ENCODE measurements around the gene CFAP221.

CFAP221 gene

DNA sequence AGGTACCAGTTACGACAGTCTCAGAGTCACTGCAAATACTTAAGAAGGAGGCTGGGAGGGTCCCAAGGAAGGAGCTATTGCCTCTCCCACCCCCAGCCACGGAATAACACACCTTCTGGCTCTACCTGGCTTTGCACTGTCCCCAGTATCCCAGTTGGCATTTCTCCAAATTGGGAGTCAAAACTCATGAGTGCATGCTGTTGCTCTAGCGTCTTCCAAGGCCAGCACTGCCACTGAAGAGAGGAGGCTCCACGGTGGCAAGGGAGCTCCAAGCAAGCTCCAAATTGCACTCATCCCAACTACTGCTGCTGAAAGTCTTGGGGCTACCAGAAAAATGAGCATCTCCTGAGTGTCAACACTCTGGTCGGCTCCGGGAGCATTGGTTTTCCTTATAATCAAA is 21.6 kb upstream of the CFAP221 start:
- no peak for TF ChIP-seq TAF1 (IDR thresholded peaks at IDR 0.05; ENCODE audit: borderline replicate concordance, insufficient read depth, low read length)
- TF ChIP-seq POLR2AphosphoS5 (IDR thresholded peaks at IDR 0.05; ENCODE audit: low read depth, low read length): no peak
- TF ChIP-seq FOXP2 (optimal IDR thresholded peaks at IDR 0.05; ENCODE audit: borderline replicate concordance, extremely low read depth, extremely low read length, insufficient read depth): no peak
- no peak for TF ChIP-seq SIN3A (IDR thresholded peaks at IDR 0.05; ENCODE audit: borderline replicate concordance, insufficient read depth, low read length)
- TF ChIP-seq, protein P1, sequence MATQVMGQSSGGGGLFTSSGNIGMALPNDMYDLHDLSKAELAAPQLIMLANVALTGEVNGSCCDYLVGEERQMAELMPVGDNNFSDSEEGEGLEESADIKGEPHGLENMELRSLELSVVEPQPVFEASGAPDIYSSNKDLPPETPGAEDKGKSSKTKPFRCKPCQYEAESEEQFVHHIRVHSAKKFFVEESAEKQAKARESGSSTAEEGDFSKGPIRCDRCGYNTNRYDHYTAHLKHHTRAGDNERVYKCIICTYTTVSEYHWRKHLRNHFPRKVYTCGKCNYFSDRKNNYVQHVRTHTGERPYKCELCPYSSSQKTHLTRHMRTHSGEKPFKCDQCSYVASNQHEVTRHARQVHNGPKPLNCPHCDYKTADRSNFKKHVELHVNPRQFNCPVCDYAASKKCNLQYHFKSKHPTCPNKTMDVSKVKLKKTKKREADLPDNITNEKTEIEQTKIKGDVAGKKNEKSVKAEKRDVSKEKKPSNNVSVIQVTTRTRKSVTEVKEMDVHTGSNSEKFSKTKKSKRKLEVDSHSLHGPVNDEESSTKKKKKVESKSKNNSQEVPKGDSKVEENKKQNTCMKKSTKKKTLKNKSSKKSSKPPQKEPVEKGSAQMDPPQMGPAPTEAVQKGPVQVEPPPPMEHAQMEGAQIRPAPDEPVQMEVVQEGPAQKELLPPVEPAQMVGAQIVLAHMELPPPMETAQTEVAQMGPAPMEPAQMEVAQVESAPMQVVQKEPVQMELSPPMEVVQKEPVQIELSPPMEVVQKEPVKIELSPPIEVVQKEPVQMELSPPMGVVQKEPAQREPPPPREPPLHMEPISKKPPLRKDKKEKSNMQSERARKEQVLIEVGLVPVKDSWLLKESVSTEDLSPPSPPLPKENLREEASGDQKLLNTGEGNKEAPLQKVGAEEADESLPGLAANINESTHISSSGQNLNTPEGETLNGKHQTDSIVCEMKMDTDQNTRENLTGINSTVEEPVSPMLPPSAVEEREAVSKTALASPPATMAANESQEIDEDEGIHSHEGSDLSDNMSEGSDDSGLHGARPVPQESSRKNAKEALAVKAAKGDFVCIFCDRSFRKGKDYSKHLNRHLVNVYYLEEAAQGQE (IDR thresholded peaks at IDR 0.05; ENCODE audit: insufficient read depth in 1 of 2, low read depth in 2 of 2, low read length in 2 of 2): no peak

DNA sequence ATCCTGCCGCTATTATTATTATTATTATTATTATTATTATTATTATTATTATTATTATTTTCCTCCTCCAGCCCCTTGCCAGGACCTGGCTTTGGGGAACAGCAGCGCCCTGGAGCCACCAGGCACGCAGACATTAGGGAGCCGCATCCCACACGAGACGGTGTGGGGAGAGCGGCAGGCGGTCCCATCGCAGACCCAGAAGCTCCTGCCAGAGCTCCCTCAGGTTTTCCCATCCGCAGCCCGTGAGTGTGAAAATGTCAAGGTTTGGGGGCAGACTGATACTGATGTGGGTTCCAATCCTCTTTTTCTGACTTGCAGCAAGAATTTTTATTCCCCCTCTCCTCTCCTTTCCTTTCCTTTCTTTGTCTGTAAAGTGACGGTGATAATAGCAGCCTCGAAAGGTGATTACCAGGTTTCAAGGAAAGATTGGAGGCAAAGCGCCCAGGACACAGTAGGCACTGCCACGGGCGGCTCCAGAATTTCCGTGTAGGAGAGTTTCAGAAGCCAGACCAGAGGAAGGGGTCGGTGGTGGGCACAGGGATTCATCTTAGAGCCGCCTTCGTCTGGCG is 20.8 kb upstream of the CFAP221 start:
- TF ChIP-seq, protein P1 (IDR thresholded peaks at IDR 0.05; ENCODE audit: insufficient read depth in 1 of 2, low read depth in 2 of 2, low read length in 2 of 2): no peak
- TF ChIP-seq TAF1 (IDR thresholded peaks at IDR 0.05; ENCODE audit: borderline replicate concordance, insufficient read depth, low read length) (no peak), SIN3A (IDR thresholded peaks at IDR 0.05; ENCODE audit: borderline replicate concordance, insufficient read depth, low read length) (no peak), POLR2AphosphoS5 (IDR thresholded peaks at IDR 0.05; ENCODE audit: low read depth, low read length) (no peak), FOXP2 (optimal IDR thresholded peaks at IDR 0.05; ENCODE audit: borderline replicate concordance, extremely low read depth, extremely low read length, insufficient read depth) (no peak)

DNA sequence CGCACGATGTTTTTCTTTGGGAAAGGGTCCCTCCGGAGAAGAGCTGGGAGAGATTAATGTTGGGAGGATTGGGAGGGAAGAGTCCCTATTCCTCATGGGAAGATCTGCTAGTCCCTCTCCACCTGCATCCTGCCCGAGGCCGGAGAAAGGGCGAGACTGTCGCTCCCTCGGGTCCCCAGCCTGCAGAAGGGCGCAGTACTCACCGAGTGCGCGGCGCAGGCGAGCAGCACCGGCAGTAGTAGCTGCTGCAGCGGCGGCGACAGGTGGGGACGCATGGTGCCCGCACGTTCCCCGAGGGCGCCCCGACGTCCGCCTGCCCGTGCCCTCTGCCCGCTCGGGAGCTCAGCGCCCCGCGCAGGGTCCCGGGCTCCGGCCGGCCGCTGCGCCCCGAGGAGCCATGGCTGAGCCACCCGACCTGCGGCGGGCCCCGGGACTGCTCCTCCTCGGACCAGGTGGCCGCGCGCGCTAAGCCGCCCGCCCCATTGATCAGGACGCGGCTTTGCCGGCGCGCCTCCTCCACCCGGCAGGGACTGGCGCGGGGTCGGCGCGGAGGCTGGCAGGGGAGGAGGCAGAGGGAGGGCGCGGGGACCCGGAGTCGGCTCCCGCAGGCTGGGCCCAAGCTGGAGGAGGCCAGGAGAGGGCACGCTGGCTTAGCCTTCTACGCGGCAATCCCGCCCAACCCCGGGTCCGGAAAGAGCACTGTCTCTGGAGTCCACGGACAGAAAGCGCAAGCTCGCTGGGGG is 20.1 kb upstream of the CFAP221 start, which contains the start of gene SCTR:
SCTR (minus strand) TSS at position 532 of the 743 bp plus-strand sequence; CDS start at position 275, 257 bp downstream.
- TF ChIP-seq FOXP2 (optimal IDR thresholded peaks at IDR 0.05; ENCODE audit: borderline replicate concordance, extremely low read depth, extremely low read length, insufficient read depth): no peak
- TF ChIP-seq, protein P1 (IDR thresholded peaks at IDR 0.05; ENCODE audit: insufficient read depth in 1 of 2, low read depth in 2 of 2, low read length in 2 of 2): no peak
- TF ChIP-seq POLR2AphosphoS5 (IDR thresholded peaks at IDR 0.05; ENCODE audit: low read depth, low read length): no peak
- no peak for TF ChIP-seq TAF1 (IDR thresholded peaks at IDR 0.05; ENCODE audit: borderline replicate concordance, insufficient read depth, low read length)
- TF ChIP-seq SIN3A (IDR thresholded peaks at IDR 0.05; ENCODE audit: borderline replicate concordance, insufficient read depth, low read length): no peak

DNA sequence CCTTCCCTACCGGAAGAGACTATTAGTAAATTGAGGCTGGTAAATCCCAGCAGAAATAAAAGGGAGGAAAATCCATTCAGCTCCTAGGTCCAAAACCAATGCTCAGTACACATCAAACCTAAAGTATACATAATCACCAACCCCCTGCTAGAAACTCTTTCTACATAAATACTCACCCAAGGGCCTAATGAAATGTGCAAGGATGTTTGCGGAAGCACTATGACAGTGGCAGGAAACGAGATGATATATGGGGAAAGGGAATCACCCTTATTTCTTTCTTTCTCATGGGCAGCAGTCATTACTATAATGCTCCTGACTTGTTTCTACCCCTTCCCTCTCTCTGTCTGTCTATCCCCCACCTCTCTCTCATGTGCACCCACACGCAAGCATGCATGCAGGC is 18.6 kb upstream of the CFAP221 start:
- TF ChIP-seq TAF1 (IDR thresholded peaks at IDR 0.05; ENCODE audit: borderline replicate concordance, insufficient read depth, low read length) (no peak), FOXP2 (optimal IDR thresholded peaks at IDR 0.05; ENCODE audit: borderline replicate concordance, extremely low read depth, extremely low read length, insufficient read depth) (no peak), SIN3A (IDR thresholded peaks at IDR 0.05; ENCODE audit: borderline replicate concordance, insufficient read depth, low read length) (no peak), POLR2AphosphoS5 (IDR thresholded peaks at IDR 0.05; ENCODE audit: low read depth, low read length) (no peak)

DNA sequence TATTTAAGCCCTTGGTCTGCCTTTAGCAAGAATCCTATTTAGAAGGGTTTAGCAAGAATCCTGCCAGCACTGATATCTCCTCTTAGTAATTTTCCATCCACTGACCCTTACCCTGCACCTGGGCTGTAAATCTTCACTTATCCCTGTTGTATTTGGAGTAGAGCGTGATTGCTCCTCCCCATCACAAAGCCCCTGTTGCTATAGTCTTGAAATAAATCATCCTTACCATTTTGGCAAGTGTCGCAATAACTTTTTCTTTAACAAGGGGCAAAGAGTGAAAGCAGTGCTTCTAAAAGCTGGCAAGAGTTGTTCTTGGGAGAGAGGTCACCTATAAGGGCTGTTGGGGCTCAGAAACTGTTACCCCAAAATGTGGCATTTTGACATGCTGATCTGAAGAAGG is 16.2 kb upstream of the CFAP221 start:
- TF ChIP-seq, protein P1 (IDR thresholded peaks at IDR 0.05; ENCODE audit: insufficient read depth in 1 of 2, low read depth in 2 of 2, low read length in 2 of 2): no peak
- TF ChIP-seq POLR2AphosphoS5 (IDR thresholded peaks at IDR 0.05; ENCODE audit: low read depth, low read length) (no peak), TAF1 (IDR thresholded peaks at IDR 0.05; ENCODE audit: borderline replicate concordance, insufficient read depth, low read length) (no peak), SIN3A (IDR thresholded peaks at IDR 0.05; ENCODE audit: borderline replicate concordance, insufficient read depth, low read length) (no peak), FOXP2 (optimal IDR thresholded peaks at IDR 0.05; ENCODE audit: borderline replicate concordance, extremely low read depth, extremely low read length, insufficient read depth) (no peak)

Measured in PFSK-1 (cell line).